DMS153 (cell line): ENCODE results near the gene NCAM2.

Experiments
- DNase-seq: peaks from one replicate; lab custom pipeline; 2025; lab: John Stamatoyannopoulos, UW

NCAM2 gene

DNA sequence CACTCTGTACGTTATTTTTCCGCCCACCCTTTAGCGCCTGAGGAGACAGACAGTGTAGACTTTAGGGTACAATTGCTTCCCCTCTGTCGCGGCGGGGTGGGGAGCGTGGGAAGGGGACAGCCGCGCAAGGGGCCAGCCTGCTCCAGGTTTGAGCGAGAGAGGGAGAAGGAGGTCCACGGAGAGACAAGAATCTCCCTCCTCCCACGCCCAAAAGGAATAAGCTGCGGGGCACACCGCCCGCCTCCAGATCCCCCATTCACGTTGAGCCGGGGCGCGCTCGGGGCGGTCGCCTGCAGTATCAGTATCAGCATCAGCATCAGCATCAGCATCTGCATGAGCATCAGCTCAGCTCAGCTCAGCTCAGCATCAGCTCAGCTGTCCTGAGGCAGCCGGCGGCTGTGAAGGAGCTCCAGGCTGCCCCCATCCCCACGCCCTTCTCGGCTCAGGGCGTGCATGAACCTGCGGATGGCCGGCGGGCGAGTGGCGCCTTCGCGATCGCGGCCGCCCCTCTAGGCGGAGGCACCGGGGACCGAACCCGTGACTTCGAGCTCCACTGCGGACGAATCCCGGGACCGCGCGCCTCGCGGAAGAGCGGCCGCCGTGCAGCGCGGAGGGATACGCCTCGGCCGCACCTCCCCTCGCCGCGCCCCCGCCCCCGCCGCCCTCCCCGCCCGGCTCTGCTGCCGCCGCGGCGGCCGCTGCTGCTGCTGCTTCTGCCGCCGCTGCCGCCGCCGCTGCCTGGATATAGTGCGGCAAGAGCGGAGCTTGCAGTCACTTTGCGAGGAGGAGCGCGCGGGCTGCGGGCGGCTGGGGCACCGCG, at the start of gene NCAM2:
TSS of gene NCAM2 (plus strand) at position 774 of the 820 bp plus-strand sequence.
- peak; percentile 2 for DNase-seq

DNA sequence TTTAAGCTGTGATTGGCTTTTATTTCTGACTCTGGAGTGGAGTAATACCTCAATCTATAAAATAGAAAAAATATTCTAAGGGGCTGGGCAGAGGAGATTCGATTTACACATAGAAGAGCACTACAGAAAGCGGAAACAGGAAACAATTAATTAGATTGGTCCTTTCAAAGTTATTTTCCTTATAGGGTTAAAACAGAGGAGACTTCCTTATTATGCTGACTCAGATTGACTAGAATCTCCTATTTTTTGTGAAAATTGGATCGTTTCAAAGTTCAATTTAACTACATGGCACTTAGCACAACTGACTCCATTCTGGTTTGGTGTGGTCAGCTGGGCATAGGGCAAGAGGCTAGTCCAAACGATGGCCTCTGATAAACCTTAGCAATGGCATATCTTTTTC, 48.3 kb upstream of the NCAM2 start:
- DNase-seq, result no peak

DNA sequence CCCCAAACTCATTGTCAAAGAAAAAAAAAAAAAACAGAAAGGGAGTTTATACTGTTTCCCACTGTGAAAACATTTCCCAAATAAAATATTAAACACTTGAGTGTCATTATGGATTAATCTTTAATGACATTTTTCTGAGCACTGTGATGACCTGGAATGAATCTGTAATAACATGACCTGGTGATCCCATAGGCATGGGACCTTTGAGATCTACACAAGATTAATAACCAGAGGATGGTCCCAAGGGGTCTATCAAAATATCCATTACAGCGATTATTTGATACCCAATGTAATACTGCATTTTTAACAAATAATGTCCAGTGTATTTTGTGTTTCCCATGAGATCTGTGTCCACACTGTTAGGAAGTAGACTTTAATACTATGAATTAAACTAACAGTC, 32.4 kb upstream of the NCAM2 start:
- DNase-seq, result no peak

DNA sequence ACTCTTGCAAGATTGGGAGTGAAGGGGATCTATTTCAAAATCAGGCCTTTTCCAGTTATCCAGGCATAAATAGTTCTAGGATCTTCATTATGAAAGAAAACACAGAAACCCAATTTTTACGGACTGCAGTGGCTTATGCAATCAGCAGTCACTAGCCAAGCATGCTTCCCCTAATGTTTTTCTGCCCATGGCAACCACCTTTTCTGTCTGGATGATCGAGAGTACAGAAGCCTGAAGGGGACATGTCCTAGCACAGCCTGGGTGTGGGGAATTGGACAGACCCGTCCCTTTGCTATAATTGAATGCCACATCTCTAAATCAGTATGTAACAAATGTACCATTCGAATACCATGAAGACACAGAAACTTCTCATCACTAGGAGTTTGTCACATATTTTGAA, 29.8 kb upstream of the NCAM2 start:
- DNase-seq, result no peak

DNA sequence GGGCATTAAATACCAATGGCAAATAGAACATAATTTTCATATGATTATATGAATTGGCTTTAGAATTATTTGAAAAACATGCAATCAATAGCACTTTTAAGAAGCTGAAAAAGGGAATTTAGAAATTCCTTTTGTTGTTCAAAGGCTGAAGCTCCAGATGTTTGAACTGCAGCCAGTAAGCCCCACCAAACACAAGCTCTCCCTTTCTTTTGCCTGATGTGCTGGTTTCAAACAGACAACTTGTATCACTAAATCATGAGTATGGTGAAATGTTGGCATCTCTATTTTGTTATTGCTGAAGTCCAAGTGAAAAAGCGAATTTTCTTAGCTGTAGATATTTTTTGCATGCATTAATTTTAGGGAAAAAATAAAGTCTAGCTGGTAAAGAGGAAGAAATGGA, 27.5 kb upstream of the NCAM2 start:
- no peak for DNase-seq

DNA sequence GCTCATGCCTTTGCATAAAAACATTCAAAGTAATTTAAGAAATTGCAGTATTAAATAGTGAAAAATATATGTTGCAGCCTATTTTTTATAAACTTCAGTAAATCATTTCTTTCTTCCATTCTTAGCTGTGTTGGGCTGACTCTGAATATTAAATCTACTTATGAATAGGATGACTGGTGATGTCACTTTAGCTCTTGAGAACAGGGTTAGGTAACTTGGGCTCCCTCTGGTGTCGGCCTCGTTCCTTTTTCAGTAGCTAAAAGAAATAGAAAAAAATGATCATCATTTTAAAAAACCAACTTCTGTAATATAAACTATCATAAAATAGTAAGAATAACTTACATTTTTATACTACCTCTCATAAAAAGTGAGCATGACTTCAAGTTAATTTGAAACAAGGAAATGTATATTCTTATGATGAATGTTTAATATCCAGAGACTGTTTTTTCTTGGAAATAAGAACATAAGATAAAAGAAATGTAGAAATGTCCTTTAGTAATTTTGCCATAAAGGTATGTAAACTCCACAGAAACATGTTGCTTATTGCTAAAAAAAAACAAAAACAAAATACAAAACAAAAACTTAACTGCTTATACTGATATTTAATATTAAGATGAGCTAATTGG, 26.8 kb upstream of the NCAM2 start:
- DNase-seq, result no peak

DNA sequence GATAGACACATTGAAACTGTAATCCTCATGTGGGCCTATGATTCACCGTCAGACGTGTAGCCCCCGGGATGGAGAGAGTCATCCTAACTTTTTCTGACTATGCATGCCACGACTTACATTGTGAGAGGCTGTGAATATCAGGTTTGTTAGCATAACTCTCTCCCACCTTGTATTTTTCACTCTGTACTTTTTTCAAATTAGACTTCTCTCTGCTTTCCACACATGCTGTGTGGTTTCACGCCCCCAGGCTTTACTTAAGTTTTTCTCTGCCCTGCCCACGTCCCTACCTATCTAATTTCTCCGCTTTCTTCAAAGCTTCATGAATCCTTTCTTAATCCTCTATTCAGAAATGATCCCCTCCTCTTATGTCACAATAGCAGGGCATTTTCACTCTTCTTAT, 3.4 kb upstream of the NCAM2 start:
- DNase-seq, result no peak

DNA sequence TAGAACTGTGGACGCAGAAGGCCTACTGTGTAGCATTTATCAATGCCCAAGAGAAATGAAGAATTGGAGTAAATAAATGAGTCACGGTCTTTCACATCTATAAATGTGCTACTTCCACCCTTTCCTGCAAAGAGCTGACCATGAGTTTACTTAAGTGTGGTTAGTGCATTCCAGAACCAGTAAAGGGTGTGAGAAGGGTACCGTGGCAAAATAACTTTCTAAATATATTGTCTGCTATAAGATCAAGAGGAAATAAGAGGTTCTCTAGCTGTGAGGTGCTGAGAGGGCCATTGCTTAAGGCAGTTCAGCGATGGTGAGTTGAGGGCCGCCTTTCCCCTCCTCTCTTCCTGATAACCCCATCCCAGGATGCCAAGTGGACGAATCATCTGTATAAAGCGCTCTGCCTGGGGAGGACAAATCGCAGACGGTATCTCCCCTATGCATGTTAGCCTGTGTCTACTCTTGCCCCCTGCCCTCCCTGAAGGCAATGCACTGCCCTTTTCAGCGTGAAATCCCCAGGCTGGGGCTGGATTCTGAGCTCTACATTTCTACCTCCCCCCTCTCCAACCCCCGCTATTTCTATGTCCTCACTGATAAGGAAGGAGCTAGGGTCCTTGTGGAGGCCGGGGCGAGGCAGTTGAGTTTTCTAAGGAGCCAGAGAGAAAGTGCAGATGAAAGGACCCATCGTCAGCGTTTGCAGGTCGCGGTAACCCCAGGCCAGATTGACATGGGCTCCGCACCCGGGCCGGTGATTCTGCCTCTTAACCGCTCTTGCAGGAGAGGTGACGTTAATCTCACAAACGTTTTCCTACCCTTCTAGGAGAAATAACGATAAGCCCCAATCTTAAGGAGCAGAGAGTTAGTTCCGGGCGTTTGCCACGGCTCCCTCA, 1.5 kb upstream of the NCAM2 start:
- no peak for DNase-seq

DNA sequence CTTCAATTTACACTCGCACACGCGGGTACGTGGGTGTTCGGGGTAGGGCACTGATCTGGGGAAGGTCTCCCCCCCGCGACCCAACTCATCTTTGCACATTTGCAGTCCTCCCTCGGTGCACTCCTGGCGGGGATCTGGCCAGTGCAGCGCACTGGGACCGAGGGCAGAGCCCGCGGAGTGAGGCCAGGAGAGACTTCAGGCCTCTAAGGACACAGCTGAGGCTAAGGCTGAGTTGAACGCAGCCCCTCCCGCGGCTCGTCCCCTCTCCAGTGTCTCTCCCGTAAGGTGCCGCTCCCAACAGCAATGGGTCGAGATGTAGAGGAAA, 936 bp upstream of the NCAM2 start:
- no peak for DNase-seq

DNA sequence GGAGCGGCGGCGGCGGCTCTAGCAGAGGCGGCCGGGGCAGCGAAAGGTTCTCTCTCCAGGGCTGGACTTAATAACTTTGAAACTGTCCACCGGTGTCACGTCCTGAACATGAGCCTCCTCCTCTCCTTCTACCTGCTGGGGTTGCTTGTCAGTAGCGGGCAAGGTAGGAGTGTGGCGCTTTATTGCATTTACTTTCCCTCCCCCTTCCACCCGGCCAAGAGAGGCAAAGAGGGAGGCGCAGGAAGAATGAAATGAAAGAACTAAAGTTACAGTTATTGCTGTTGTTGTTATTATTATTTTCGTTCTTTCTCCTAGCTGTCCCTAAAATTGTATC, 214 bp downstream of the NCAM2 start:
- DNase-seq, result no peak

DNA sequence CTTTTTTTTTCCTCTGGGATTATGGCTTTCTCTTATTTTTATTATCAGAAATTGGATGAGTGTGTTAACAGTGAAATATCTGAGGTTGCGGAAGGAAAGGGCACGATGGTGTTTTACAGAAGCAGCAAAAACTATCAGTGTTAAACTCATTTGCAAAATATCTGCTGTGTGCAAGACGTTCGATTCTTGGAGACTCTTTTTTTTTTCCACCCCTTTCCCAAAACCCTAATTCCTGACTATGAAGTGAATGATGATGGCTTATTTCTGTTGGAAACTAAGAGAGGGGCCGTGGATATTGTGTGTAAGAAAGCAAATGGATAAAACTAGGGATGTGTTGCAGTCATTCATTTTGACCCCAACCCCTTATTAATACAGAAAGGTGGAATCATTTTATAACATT, 677 bp downstream of the NCAM2 start:
- no peak for DNase-seq

DNA sequence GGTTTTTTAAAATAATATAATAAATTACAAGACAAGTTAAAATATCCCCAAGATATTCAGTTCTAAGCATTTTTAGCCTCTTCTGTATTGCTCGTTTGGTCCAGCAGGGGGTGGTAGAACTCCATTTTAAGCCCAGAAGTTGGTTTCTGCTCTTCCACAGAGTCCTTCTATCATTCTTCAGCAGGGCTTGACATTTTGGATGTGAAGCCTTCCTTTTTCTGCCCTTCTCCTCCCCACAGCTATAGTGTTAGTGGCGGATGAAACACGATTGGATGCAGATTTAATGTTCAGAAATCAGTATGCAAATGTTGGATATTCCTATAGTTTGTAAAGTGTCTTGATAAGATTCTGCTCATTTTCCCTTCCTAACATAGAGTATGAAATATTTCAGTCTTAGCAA, 1.4 kb downstream of the NCAM2 start:
- no peak for DNase-seq

DNA sequence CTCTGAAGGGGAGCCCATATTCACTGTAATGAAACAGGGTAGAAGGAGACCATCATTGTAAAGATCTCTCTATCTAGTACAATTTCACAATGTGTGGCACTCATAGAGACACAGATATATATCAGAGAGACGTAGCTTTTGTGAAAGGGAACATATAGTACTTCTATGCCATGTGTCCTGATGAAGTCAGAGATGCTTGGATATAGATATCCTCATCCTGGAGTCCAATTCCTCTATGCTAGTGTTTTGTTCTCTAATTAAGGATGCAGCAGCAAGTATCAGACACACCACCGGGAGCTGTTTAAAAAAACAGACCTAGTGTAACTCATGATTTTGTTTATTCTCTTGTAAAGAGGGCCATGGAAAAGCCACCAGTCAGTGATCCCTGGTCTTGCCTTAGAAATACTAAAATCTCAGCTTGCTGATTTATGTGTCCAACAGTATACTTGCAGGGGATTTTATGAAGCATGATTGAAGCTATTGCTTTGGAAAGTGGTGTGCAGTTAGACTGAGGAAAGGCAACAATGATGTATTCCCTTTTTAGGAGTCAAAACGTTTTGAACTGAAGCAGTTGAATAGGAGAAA, 2.5 kb downstream of the NCAM2 start:
- no peak for DNase-seq

DNA sequence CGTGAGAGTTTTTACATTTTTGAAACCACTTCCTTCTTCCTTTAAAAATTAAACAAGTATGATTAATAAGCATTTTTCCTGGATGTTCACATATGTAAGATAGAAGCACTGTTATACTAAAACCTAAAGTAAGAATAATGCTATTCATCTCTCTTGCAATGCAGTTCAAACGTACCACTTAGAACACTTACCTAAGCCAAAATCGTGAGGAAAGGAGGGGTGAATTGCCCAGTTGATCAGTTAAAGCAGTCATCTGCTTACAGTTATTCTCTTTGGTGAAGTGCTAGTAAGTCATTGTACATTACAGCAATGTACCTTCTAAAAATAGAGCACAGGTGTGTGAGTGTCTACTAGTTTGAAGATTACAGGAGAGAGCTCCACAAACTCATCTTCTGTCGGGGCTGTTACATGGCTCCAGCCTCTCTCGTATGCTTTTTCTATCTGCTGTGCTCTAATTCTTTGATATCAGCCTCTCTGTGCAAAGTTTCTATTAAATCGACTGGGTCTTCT, 3.4 kb downstream of the NCAM2 start:
- no peak for DNase-seq

DNA sequence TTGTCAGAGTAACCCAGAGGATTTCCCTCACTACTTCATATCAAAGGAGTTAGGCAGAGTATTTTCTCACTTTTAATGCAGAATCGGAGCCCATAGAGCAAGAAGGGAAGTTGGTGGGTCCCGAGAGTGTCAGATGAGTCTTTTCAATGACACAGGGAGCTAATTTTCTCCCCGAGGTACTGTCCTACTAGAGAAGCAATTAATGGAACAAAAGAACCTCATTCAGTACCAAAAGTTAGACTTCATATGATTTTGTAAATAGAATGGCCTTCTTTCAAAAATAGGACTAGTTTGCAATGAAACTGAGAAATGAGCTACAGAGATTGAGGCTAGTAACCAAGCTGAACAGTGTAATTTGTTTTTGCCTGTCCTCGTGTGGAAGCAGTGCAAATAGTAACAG, 3.9 kb downstream of the NCAM2 start:
- DNase-seq, result no peak

DNA sequence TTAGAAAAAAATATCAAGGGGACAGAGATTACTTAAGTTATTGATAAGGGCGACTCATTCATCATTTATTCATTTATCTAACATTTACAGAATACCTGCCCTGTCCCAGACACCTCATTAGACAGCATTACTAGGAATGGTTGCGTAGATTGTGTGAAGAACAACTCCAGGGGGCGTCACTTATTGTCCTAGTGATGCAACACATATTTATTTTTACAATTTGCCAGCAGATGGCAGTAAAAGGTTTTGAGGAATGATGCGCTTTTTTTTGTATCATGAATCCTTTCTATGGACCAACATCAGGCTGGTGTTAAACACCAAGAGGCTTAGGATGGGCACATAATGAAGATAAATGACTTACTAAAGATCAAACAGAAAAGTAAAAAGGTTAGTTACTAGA, 5.5 kb downstream of the NCAM2 start:
- peak; percentile 5 for DNase-seq

DNA sequence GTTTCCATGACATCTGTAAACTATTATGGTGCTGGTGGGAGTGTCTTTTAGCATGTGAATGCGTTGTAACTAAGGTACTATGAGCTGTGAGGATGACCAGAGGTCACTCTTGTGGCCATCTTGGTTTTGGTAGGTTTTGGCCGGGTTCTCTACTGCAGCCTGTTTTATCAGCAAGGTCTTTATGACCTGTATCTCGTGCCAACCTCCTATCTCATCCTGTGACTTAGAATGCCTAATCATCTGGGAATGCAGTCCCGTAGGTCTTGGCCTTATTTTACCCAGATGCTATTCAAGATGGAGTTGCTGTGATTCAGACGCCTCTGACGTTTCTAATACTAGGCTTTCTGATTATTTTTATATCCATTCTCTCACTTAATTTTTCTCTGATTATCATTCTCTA, 9.4 kb downstream of the NCAM2 start:
- DNase-seq, result no peak

DNA sequence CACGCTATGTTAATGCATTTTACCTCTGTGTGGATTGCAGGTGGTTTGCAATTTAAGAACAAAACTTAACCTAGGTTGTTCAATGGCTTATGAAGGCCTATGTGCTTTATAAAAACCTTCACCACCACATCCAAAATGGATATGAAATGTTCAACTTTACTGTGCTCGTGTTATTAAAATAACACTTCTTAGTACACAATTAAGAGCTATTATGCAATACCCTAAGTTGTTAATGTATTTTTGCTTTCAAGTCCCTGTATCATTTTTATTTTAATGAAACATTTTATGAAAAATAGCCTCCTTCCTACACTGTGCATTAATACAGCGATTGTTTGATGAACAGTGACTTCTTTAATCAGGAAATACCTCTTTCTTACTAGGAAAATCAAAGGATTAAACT, 12.0 kb downstream of the NCAM2 start:
- no peak for DNase-seq

DNA sequence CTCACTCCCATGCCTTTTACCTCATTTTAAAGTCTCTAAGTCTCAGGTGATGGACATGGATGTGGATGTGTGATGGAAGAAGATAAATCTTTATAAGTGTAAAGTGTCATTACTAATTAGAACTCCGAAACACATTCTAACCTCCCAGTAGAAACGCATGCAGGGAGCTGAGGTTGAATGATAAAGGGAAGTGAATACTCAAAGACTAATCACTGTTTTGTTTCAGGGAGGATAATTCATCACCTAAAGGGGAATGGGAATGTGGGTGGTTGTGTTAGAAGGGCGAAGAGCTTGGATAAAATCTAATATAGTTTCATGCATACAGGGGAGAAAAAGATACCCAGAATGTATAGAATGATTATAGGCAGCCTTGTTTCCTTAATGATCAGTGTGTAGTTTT, 12.5 kb downstream of the NCAM2 start:
- DNase-seq, result no peak

DNA sequence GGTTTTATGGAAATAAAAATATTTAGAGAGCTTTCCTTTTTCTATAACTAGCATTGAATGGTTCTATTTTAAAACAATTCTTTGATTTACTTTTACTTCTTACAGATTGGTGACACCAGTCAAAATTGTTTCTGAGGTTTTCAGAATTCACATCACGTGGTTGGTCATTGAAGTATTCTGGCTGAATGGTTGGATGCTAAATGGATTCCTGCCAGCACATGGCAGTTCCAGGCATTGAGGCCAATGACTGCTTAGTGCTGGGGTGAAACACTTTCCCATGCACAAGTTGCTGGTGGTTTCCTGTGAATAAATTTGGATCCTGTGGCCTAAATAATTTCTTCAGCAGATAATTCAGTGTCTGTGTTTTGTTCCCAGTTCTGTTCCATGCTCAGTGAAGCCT, 20.6 kb downstream of the NCAM2 start:
- no peak for DNase-seq

DNA sequence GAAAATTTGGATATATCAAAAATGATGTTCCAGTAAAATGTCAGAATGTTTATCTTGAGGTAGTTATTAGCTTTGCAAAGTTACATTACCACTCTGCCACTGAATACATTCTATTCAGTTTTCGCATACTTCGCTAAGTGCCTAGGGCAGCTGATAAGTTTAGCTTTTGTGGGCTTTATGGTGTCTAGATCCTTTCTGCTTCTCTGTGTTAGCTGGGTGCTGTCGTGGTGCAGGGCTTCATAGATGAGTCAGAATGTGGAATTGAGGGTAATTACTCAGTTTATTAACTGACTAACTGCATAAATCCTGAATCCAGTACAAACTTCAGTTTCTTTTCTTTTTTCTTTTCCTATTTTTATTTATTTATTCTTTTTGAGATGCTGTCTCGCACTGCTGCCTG, 21.5 kb downstream of the NCAM2 start:
- no peak for DNase-seq

DNA sequence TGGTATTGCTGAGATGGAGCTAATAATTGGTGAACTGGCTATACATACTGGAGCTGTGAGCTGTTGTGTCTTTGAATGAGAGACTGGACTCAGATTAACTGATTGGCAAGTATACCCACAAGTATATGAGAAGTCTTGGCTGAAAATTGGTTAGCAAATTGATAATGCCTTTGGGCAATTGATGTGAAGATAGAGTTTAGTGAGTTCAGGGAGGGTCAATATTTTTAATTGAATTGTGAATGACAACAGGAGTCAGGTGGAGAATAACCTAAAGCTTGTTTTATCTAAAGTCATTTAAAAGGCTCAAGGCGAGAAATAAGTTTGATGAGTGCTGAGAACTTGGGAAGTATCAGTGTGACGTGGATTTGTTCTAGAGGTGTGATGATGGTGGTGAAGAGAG, 27.5 kb downstream of the NCAM2 start:
- DNase-seq, result no peak
